GM19193 (cell line): ENCODE results near the gene DLX6.

Source experiments
- POLR2A ChIP-seq: IDR thresholded peaks from 4 replicates; pipeline ENCODE4 v1.6.1; 2011; ENCODE audit not compliant: insufficient read depth, insufficient read length; ENCODE audit errors: extremely low read depth

DLX6 gene

GRCh38 chr7:97005183-97006054 lies at the start of gene DLX6:
Gene DLX6 (plus strand): TSS chr7:97005553. CDS start chr7:97005978, 425 bp downstream.
- no peak for TF ChIP-seq POLR2A

- TF ChIP-seq POLR2A = no peak
Observed at GRCh38 chr7:96959135-96959534, 46.2 kb upstream of the DLX6 start.

GRCh38 chr7:96962221-96962885 lies 43.0 kb upstream of the DLX6 start:
- no peak for TF ChIP-seq POLR2A

- no peak for TF ChIP-seq POLR2A
Observed at GRCh38 chr7:96968981-96969380, 36.4 kb upstream of the DLX6 start.

- no peak for TF ChIP-seq POLR2A
Observed at GRCh38 chr7:96970739-96971138, 34.6 kb upstream of the DLX6 start.

GRCh38 chr7:96973986-96974385 lies 31.4 kb upstream of the DLX6 start:
- no peak for TF ChIP-seq POLR2A

- no peak for TF ChIP-seq POLR2A
Observed at GRCh38 chr7:96976106-96976505, 29.2 kb upstream of the DLX6 start.

- TF ChIP-seq POLR2A = no peak
Observed at GRCh38 chr7:96977445-96977844, 27.9 kb upstream of the DLX6 start.

GRCh38 chr7:96979551-96980276 lies 25.6 kb upstream of the DLX6 start:
- no peak for TF ChIP-seq POLR2A

- TF ChIP-seq POLR2A = no peak
Observed at GRCh38 chr7:96982586-96982985, 22.8 kb upstream of the DLX6 start.

GRCh38 chr7:96985992-96986391 lies 19.4 kb upstream of the DLX6 start:
- no peak for TF ChIP-seq POLR2A

GRCh38 chr7:96986901-96987300 lies 18.5 kb upstream of the DLX6 start:
- TF ChIP-seq POLR2A = no peak

GRCh38 chr7:96987719-96988118 lies 17.6 kb upstream of the DLX6 start:
- no peak for TF ChIP-seq POLR2A

GRCh38 chr7:96989241-96989858 lies 16.0 kb upstream of the DLX6 start:
- TF ChIP-seq POLR2A = no peak

GRCh38 chr7:96989859-96990317 lies 15.5 kb upstream of the DLX6 start:
- no peak for TF ChIP-seq POLR2A
